DMS79 (cell line): ENCODE data around the gene PERM1.
"Not testable (repeated sequence)": the region's sequence is repeated elsewhere in the genome, so short reads cannot be mapped to it uniquely, and the experiment has no call there.

ENCODE experiments used
- DNase-seq: peaks from one replicate; lab custom pipeline; 2025; lab: John Stamatoyannopoulos, UW

The PERM1 gene, protein sequence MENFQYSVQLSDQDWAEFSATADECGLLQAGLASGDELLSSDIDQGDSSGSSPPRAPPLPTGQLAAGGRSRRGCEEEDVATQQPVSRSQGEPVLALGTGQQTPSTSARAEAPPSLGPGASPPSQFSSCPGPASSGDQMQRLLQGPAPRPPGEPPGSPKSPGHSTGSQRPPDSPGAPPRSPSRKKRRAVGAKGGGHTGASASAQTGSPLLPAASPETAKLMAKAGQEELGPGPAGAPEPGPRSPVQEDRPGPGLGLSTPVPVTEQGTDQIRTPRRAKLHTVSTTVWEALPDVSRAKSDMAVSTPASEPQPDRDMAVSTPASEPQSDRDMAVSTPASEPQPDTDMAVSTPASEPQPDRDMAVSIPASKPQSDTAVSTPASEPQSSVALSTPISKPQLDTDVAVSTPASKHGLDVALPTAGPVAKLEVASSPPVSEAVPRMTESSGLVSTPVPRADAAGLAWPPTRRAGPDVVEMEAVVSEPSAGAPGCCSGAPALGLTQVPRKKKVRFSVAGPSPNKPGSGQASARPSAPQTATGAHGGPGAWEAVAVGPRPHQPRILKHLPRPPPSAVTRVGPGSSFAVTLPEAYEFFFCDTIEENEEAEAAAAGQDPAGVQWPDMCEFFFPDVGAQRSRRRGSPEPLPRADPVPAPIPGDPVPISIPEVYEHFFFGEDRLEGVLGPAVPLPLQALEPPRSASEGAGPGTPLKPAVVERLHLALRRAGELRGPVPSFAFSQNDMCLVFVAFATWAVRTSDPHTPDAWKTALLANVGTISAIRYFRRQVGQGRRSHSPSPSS

DNA sequence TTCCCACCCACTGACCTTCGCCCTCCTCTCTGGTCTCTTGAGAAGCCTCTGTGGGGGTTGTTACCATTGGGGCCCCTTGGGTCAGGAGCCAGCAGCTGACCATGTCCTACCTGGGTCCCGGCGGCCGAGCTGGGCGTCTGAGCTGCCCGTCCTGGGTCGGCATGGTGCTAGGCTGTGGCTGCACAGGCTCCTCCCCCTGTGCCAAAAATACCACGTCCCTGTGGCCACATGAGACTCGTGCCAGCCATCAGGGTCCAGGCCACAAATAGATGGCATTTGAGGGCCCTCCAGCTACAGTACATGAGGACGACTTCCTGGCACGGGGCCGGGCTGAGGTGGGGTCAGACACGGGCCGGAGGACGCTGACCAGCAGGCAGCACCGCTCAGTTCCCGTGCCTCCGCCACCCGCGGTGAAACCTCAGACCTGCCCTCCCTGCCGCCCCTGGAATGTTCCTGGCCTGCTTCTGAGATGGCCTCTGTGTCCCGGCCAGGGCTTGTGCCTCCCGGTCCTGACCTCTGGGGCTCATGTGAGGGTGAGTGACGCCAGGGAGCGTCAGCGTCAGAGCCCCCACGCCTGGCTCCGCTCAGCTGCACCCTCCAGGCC, at the start of gene PERM1:
Gene PERM1 (minus strand): TSS at position 139 of the 604 bp plus-strand sequence. CDS start 1,064 bp downstream, outside the sequence.
- no peak for DNase-seq

DNA sequence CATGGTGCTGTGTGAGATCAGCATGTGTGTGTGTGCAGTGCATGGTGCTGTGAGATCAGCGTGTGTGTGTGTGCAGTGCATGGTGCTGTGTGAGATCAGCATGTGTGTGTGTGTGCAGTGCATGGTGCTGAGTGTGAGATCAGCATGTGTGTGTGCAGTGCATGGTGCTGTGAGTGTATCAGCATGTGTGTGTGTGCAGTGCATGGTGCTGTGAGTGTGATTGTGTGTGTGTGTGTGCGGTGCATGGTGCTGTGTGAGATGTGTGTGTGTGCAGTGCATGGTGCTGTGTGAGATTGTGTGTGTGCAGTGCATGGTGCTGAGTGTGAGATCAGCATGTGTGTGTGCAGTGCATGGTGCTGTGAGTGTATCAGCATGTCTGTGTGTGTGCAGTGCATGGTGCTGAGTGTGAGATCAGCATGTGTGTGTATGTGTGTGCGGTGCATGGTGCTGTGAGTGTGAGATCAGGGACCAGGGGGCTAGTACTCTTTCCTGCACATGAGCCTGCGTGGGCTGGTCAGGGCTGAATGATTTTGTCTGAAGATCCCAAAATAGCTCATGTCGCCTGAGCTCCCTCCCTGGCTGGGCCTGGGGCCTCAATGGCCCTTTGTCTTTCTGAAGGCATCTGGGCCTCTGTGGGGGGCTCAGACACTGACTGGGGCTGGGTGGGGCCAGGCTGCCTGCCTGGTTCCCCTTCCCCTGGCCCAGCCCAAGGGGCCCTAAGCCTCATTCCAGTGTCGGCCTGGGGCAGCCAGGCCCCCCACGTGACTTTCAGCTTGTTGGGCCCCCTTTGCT, 49.2 kb upstream of the PERM1 start:
- not testable (repeated sequence) for DNase-seq

DNA sequence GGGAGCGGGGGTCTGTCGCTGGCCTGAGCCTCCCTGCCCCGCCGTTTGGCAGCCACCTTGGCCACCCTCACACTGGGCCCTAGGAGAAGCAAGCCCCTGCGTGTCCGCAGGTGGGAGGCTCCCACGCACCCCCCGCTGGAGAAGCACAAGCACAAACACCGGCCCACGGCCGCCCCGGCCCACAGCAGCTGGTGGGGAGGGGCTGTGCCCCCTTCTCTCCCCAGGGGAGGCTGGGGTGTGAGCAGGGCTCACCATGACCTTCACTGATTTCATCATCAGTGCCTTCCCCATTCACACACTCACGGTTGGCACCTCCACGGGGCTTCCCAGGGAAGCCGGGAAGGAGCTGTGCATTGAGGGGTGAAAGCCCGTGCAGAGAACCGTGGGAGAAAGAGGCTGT, 45.9 kb upstream of the PERM1 start:
- DNase-seq: no peak

DNA sequence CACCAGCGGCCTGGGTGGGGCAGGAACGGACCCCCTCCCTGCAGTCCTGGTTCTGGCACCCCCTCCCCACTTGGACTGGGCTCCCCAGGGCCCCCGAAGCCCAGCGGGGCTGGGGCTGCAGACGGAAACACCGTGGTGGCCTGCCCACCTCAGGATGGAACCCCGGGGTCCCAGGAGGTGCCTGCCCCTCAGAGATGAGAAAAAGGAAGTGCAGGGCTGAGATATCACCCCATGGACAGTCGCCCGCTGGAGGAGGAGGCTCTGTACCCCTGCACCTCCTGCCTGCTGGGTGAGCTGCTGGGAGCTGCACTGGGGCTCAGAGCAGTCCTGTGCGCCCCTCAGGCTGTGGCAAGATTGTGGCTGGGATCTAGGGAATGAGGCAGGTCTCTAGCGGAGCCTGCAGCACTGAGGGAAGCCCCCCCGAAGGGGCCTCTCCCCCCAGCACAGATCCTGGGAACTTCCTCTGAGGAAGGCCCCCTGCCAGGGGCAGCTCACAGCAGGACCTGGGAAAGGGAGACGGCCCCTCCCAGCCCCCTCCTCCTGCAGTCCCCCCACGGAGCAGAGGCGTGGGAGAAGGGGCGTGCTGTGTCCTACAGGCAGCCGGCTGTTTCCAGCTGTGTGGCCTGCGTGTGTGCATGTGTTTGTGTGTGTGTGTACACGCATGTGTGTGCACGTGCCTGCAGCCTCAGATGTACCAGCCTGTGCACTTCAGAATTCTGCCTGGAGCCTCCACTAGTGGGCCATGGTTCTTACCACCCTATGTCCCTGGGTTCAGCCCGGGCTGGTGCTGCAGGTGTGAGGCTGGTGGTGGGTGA, 44.9 kb upstream of the PERM1 start:
- no peak for DNase-seq

DNA sequence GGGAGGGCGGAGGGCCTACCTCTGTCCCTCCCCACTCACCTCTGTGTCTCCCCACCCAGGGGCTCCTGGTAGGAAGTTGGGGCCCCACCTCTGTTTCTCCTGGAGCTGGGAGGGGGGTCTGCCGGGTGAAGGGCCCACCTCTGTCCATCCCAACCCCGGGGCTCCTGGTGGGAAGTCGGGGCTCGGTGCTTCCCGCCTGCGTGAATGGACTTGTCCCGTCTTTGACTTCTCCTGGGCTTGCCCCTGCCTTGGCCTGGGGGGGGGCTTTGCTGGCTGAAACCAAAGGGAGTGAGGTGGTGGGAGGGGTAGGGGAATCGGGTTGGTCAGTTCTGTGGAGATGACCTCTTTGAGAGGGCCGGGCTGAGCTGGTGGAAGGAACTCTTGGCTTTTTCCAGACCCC, 43.8 kb upstream of the PERM1 start:
- DNase-seq: no peak

DNA sequence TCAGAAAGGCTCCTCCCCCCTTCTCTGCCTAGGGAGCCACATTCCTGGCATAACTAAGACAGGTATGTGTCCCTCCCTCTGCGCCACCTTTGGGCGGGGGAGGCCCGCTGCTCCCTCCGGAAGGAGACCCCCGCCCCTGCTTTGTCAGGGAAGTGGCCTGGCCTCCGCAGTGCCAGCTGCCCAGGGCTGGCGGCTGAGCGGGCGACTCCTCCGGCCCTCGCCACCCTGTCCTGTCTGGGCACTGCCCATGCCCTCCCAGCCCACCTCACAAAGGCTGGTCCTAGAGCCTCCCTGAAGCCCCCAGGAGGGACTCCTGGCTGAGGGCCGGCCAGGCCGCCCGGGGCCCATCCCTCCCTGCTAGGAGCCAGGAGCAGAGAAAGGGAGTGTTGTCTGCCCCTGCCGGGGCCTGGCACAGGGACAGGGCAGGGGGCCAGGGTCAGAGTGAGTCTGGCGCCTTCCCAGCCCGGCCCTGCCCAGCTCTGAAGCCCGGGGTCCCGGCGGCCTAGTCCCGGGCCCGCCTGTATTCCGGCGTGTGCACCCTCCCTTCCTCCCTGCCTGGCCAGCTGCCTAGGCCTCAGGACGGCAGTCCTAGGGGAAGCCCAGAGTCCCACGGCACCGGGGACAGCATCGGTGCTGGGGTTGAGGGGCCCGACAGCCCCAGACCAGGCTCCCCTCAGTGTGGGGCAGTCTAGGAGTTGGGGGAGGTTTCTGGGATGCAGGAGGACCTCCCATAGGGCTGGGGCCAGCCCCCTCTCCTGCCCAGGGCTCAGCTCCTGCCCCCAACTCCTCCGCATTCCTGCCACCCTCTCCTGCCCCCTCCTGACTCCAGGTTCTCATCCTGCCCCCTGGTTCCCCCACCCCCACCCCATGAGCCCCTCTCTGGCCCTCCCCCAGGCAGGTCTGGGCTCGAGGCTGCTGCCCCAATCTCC, 43.1 kb upstream of the PERM1 start:
- DNase-seq: no peak

DNA sequence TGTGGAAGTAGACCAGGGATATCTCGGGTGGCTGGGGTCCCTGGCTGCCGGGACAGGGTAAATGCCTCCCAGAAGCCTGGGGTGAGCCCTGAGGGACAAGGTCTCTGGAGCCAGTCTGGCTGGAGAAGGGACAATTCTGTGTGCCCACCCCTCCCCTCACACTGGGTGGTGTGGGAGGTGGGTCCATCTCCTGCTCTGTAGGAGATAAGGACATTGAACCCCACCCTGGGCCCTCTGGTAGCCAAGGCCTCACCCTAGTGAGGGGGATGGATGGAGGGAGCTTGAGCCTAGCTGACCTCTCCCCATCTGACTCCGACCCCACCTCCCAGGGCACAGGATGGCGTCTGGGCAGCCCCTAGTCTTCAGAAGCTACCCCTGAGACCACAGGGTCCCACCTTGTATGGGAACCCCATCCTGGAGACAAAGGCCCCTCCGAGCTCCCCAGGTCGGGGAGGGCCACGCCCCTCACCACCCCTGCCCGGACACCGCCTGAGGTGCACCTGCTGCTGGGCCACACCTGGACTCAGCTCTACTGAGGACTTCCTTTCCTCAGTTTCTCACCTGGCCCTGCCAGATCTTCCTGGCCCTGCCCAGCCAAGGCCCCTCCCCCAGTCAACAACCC, 42.4 kb upstream of the PERM1 start:
- no peak for DNase-seq

DNA sequence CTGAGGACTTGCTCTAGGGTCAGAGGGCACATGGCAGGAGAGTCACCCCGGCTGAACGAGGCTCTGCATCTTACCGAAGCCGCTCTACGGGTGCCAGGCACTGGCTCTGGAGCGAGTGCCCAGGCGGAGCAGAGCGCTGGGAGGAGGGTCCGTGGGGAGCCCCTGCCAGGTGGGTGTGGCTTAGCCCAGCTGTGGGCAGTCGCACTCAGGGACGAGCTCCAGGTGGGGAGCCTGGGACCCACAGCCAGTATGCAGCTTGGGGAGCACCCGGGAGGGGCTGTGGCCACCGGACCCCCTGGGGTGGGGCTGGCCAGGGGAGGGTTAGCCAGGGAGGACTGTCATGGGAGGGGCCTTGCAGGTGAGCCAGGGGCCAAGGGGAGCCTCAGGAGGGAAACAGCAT, 41.8 kb upstream of the PERM1 start:
- no peak for DNase-seq

DNA sequence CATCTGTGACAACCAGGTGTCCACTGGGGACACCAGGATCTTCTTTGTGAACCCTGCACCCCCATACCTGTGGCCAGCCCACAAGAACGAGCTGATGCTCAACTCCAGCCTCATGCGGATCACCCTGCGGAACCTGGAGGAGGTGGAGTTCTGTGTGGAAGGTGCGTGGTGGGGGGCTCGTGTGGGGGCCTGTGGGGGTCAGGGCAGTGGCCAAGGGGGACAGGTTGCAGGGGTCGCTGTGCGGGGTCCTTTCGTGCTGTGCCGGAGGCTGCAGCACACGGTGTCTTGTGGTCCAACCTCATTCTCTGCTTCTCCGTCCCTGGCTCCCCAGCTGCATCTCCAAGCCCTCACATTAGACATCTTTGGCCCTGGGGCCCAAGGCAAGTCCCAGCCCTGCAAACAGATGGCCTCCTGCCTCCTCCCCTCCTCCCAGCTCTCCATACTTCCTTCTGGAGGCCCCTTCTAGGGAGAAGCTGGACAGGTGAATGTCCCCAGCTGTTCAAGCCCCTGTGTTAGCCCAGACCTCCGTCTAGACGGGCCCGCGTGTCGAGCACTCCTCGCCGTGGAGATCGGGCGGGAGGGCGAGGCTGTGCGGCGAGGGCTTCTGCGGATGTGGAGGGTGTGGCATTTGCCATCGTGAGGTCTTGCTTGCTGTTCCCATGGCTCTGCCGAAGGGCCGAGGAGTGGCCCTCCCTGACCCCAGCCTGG, 40.6 kb upstream of the PERM1 start:
- no peak for DNase-seq

DNA sequence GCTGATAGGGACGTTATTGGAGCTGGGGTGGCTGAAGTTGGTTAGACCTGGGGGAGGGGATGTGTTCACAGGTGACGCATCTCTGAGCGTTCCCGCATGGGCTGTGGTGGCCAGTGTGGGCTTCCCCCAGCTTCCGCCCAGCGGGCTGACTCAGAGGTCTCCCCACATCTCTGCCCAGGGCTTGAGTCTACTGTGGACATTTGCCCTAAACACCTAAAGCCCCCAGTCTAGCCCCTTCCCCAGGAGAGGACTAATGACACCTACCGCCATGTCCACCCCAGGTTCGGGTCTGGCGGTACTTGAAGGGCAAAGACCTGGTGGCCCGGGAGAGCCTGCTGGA, 40.0 kb upstream of the PERM1 start:
- no peak for DNase-seq

DNA sequence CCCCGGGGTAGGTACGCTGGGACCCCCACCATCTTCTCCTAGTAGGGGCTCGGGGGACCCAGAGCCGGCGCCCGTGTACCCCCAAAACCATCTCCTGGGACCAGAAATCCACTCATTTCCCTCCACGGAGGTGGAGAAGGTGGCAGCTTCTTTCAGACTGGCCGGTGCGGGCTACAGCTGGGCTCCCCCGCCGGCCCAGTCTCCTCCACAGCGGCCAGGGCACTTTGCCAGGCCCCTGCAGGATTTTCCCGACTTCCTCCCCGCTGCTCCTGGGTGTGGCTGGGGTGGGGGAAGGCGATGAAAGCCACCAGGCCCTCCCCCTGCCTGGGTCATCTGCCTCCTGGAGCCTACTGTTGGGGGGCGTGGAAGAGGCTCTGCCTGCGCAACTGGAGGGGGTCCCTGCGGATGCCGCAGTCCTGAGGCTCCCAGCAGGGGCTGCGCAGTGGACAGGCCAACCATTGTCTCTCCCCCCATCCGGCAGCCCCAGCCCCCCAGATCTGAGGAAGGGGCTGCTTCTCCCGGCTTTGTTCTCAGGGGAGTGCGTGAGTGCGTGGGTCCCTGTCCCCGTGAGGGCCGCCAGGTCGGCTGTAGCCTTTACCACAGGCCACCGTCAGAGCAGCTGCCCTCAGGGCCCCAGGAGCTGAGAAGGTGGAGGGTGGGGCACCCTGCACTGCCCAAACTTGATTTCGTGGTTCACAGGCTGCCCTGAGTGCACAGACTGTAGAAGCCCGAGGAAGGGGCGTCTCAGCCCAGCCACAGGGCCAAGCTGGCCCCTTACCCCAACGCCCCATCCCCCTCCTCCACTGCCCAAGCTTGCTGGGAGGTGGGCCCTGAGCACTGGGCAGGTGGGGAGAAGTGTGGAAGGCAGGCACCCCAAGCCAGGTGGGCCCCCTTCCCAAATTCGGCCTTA, 39.4 kb upstream of the PERM1 start:
- peak; percentile 37 for DNase-seq

DNA sequence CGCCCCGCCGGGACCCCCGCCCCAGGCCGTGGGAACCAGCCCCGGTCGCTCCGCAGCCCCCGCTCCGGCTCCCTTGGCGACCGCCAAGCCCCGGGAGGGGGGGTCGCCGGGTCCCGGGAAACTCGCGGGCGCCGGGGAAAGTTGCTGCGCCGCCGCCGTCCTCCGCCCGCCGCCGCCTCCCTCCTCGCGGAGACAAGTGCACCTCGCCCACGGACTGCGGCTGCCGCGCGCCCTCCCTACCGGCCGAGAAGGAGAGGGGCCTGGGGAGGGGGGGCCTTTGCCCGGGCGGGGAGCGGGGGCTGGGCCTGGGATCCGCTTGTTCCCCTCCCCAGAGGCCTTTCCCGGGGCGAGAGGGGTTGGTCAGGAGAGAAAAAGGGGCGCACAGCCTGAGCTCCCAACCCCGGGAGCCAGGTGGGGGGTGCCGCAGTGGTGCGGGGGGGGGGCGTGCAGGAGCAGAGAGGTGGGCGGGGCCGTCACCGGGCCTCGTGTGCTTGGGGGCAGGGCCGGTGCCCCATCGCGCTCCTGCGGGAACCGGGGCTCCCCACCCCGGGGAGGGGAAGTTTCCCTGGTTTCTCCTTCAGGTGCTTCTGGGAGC, 38.6 kb upstream of the PERM1 start:
- peak; percentile 33 for DNase-seq

DNA sequence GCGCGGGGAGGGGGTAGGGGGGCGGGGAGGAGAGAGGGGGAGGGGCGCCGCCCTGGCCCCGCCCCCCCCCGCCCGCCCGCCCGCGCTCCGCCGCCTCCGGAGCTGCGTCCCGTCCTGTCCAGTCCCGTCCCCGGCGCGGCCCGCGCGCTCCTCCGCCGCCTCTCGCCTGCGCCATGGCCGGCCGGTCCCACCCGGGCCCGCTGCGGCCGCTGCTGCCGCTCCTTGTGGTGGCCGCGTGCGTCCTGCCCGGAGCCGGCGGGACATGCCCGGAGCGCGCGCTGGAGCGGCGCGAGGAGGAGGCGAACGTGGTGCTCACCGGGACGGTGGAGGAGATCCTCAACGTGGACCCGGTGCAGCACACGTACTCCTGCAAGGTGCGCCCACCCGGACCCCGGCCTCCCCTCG, 38.1 kb upstream of the PERM1 start, which contains the start of gene AGRN:
Gene AGRN (plus strand): TSS at position 121 of the 405 bp plus-strand sequence. CDS start 53 bp downstream, at position 174.
- no peak for DNase-seq

DNA sequence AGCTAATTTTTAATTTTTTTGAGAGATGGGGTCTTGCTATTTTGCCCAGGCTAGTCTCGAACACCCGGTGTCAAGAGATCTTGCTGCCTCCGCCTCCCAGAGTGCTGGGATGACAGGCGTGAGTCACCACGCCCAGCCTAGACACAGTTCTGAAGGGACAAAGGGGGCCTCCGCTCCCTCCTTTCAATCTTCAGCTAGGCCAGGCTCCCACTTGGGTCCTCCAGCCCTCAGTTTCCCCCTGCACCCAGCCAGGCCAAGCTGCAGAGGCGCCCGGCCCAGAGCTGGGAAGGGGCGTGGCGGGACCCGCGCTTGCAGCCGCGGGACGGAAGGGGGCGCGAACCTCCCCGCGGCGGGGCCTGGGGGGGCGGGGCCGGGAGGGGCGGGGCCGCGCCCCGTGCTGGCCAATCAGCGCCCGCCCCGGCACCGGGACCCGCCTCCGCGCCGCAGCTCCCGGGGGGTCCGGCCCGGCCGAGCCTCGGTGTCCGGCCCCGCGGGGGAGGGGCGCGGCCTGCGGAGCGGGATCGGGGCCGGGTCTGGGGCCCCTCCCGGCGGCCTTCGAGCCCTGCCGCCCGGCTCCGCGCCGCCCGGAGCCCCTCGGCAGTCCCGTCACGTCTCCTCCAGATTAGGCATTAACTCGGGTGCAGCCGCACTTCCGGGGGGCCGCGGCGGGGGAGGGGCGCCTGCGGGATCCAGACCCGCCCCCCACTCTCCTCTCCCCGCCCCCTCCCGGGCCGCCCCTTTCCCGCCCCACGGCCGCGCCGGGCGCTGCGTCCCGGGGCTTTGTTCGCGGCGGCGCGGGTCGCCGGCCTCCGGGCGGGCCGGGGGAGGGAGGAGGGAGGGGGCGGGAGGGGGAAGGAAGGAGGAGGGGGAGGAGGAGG, 37.5 kb upstream of the PERM1 start:
- DNase-seq: peak; percentile 30

DNA sequence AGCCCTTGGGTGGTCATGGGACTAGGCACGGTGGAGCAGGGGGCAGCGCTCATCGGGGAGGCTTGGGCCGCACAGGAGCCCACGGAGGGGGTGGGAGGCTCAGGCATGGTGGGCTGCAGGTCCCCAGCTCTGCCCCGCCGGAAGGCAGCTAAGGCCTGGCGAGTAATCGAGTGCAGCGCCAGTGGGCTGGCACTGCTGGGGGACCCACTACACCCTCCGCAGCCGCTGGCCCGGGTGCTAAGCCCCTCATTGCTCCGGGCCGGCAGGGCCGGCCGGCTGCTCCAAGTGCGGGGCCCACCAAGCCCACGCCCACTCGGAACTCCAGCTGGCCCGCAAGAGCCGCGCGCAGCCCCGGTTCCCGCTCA, 36.4 kb upstream of the PERM1 start:
- not testable (repeated sequence) for DNase-seq
